IMR-90 (cell line): ENCODE results near the gene MAGI2. TPM values are rescaled to one million over a fixed set of nuclear protein-coding genes. Genes with fewer than 3 reads are reported as not detected.
A peak's percentile ranks its signal among the peaks of the same experiment; 100 is the strongest.

Experiments used
- ATAC-seq: fragments of 200-7000 bp; cut with Tn5 transposase; 2 replicates; pipeline ENCODE4 v1.9.1; 2020; ENCODE audit warnings: low read depth, mild to moderate bottlenecking, moderate library complexity
- BruUV-seq: library from RNA; stranded (reverse); fragments of 400-500 nt; replicated peaks from 2 replicates; lab custom pipeline; 2021; lab: Mats Ljungman, UMichigan
- CTCF ChIA-PET: fragments of 300-600 bp; formaldehyde crosslinking; extraction: SDS; loops from one replicate; lab custom pipeline; 2021; ENCODE audit warnings: antibody characterized with exemption; lab: Yijun Ruan, JAX
- POLR2A ChIA-PET: fragments of 300-600 bp; sonication (Branson Sonifier 250); formaldehyde crosslinking; loops from one replicate; lab custom pipeline; 2022; ENCODE audit warnings: antibody characterized with exemption; ENCODE audit not compliant: unreplicated experiment; lab: Charles Lee
- DNase-seq: peaks from one replicate; pipeline ENCODE4 v3.0.0; 2013
- H2AFZ ChIP-seq: replicated peaks from 2 replicates; pipeline ENCODE3; 2013; ENCODE audit warnings: low read length, mild to moderate bottlenecking; ENCODE audit not compliant: poor library complexity
- H2AK5ac ChIP-seq: 2 replicates; pipeline ENCODE4 v1.6.1; 2013; ENCODE audit warnings: low read depth, low read length, inconsistent platforms
- H2AK9ac ChIP-seq: replicated peaks from 2 replicates; pipeline ENCODE3; 2013; ENCODE audit warnings: mild to moderate bottlenecking, low read depth, low read length, moderate library complexity; ENCODE audit not compliant: poor library complexity
- H2BK120ac ChIP-seq: 2 replicates; pipeline ENCODE4 v1.6.1; 2013; ENCODE audit warnings: low read depth, low read length, inconsistent platforms
- H2BK15ac ChIP-seq: 3 replicates; pipeline ENCODE4 v1.6.1; 2013; ENCODE audit warnings: low read depth, low read length, inconsistent platforms
- H2BK20ac ChIP-seq: 2 replicates; pipeline ENCODE4 v1.6.1; 2013; ENCODE audit warnings: low read depth, mild to moderate bottlenecking, inconsistent platforms, low read length, moderate library complexity
- H2BK5ac ChIP-seq: 2 replicates; pipeline ENCODE4 v1.6.1; 2013; ENCODE audit warnings: mild to moderate bottlenecking, low read depth, low read length, inconsistent platforms; ENCODE audit not compliant: poor library complexity, severe bottlenecking
- H3K14ac ChIP-seq: replicated peaks from 2 replicates; pipeline ENCODE4 v1.6.1; 2013; ENCODE audit warnings: low read depth, low read length, inconsistent platforms
- H3K18ac ChIP-seq: 2 replicates; pipeline ENCODE4 v1.6.1; 2013; ENCODE audit warnings: low read depth, low read length, control low read depth
- H3K23ac ChIP-seq: 2 replicates; pipeline ENCODE4 v1.6.1; 2013; ENCODE audit warnings: low read depth, low read length, inconsistent platforms
- H3K27ac ChIP-seq: 2 replicates; pipeline ENCODE4 v1.5.1; 2013; ENCODE audit warnings: mild to moderate bottlenecking, control low read depth, low read length; ENCODE audit not compliant: insufficient read depth
- H3K27me3 ChIP-seq: 2 replicates; pipeline ENCODE4 v1.6.1; 2013; ENCODE audit warnings: low read length; ENCODE audit not compliant: control insufficient read depth, insufficient read depth
- H3K36me3 ChIP-seq: 2 replicates; pipeline ENCODE4 v1.6.1; 2013; ENCODE audit warnings: low read length, mixed read lengths; ENCODE audit not compliant: control insufficient read depth, insufficient read depth
- H3K4ac ChIP-seq: 2 replicates; pipeline ENCODE4 v1.6.1; 2013; ENCODE audit warnings: low read depth, low read length, inconsistent platforms
- H3K4me1 ChIP-seq: 2 replicates; pipeline ENCODE4 v1.6.1; 2013; ENCODE audit warnings: low read length, mixed read lengths; ENCODE audit not compliant: control insufficient read depth, insufficient read depth
- H3K4me2 ChIP-seq: 2 replicates; pipeline ENCODE4 v1.6.1; 2013; ENCODE audit warnings: low read depth, mild to moderate bottlenecking, control low read depth, low read length, moderate library complexity
- H3K4me3 ChIP-seq: 2 replicates; pipeline ENCODE4 v1.5.1; 2013; ENCODE audit warnings: low read depth, mild to moderate bottlenecking, control low read depth, low read length, moderate library complexity; ENCODE audit not compliant: insufficient read depth
- H3K56ac ChIP-seq: 2 replicates; pipeline ENCODE4 v1.6.1; 2013; ENCODE audit warnings: low read length, inconsistent platforms; ENCODE audit not compliant: insufficient read depth; ENCODE audit errors: extremely low read depth
- H3K79me1 ChIP-seq, 2 experiments: 2 replicates each; pipeline ENCODE4 v1.6.1; 2013; ENCODE audit warnings: low read length in 2 of 2, inconsistent platforms in 1 of 2, low read depth in 1 of 2
- H3K9ac ChIP-seq: 2 replicates; pipeline ENCODE4 v1.6.1; 2013; ENCODE audit warnings: low read depth, low read length, control low read depth
- H3K9me1 ChIP-seq: 2 replicates; pipeline ENCODE4 v1.6.1; 2013; ENCODE audit warnings: low read length, inconsistent platforms; ENCODE audit not compliant: insufficient read depth
- H3K9me3 ChIP-seq: 2 replicates; pipeline ENCODE4 v1.6.1; 2013; ENCODE audit warnings: low read length; ENCODE audit not compliant: control insufficient read depth, insufficient read depth
- H4K20me1 ChIP-seq: 2 replicates; pipeline ENCODE4 v1.6.1; 2013; ENCODE audit warnings: low read length, inconsistent platforms; ENCODE audit not compliant: insufficient read depth
- H4K5ac ChIP-seq: 2 replicates; pipeline ENCODE4 v1.6.1; 2013; ENCODE audit warnings: mild to moderate bottlenecking, low read depth, low read length, control low read depth
- H4K8ac ChIP-seq, 2 experiments: 2 replicates each; pipeline ENCODE4 v1.6.1; 2013; ENCODE audit warnings: low read depth in 2 of 2, low read length in 2 of 2, control low read depth in 1 of 2, inconsistent platforms in 1 of 2
- H4K91ac ChIP-seq: 2 replicates; pipeline ENCODE4 v1.6.1; 2013; ENCODE audit warnings: low read depth, low read length, inconsistent platforms; ENCODE audit not compliant: insufficient read depth
- BHLHE40 ChIP-seq: fragments of 150-350 bp; IDR thresholded peaks from 2 replicates; pipeline ENCODE4 v1.6.1; 2016; ENCODE audit warnings: mild to moderate bottlenecking, low read depth, low read length
- CEBPB ChIP-seq: IDR thresholded peaks from 2 replicates; pipeline ENCODE4 v1.6.1; 2012; ENCODE audit warnings: low read depth, low read length, improper control_type of control experiment
- CHD1 ChIP-seq: IDR thresholded peaks from 2 replicates; pipeline ENCODE4 v1.6.1; 2012; ENCODE audit warnings: low read depth, low read length, improper control_type of control experiment
- FOS ChIP-seq: fragments of 150-350 bp; IDR thresholded peaks from 2 replicates; pipeline ENCODE4 v1.6.1; 2016; ENCODE audit warnings: low read depth, low read length
- MAFK ChIP-seq: IDR thresholded peaks from 2 replicates; pipeline ENCODE4 v1.6.1; 2012; ENCODE audit warnings: low read depth, low read length, improper control_type of control experiment
- MAZ ChIP-seq: IDR thresholded peaks from 2 replicates; pipeline ENCODE4 v1.6.1; 2012; ENCODE audit warnings: low read depth, mild to moderate bottlenecking, low read length, improper control_type of control experiment, moderate library complexity, borderline replicate concordance
- MXI1 ChIP-seq: IDR thresholded peaks from 2 replicates; pipeline ENCODE4 v1.6.1; 2012; ENCODE audit warnings: low read depth, mild to moderate bottlenecking, low read length, moderate library complexity, borderline replicate concordance
- NFE2L2 ChIP-seq: fragments of 150-350 bp; IDR thresholded peaks from 2 replicates; pipeline ENCODE4 v1.6.1; 2016; ENCODE audit warnings: low read depth, mild to moderate bottlenecking, low read length
- POLR2A ChIP-seq: IDR thresholded peaks from 2 replicates; pipeline ENCODE4 v1.6.1; 2012; ENCODE audit warnings: mild to moderate bottlenecking, low read depth, low read length
- RAD21 ChIP-seq: IDR thresholded peaks from 2 replicates; pipeline ENCODE4 v1.6.1; 2012; ENCODE audit warnings: low read length, improper control_type of control experiment
- RCOR1 ChIP-seq: IDR thresholded peaks from 2 replicates; pipeline ENCODE4 v1.6.1; 2012; ENCODE audit warnings: mild to moderate bottlenecking, low read length, improper control_type of control experiment; ENCODE audit not compliant: insufficient replicate concordance
- RFX5 ChIP-seq: IDR thresholded peaks from 2 replicates; pipeline ENCODE4 v1.8.0; 2012; ENCODE audit warnings: low read depth, mild to moderate bottlenecking, low read length, moderate library complexity
- SMC3 ChIP-seq: fragments of 150-350 bp; IDR thresholded peaks from 2 replicates; pipeline ENCODE4 v1.6.1; 2016; ENCODE audit warnings: low read depth, mild to moderate bottlenecking, antibody characterized with exemption, low read length, moderate library complexity
- USF2 ChIP-seq: fragments of 150-350 bp; IDR thresholded peaks from 2 replicates; pipeline ENCODE4 v1.6.1; 2017; ENCODE audit warnings: mild to moderate bottlenecking, antibody characterized with exemption, low read length, low read depth
- WGBS, 2 experiments: methylation state at CpG; one replicate each; pipeline versions ENCODE4 v1.1.5 to v1.1.7; 2013; ENCODE audit warnings: missing lambda C conversion rate in 2 of 2; ENCODE audit not compliant: insufficient read length in 1 of 2; ENCODE audit errors: extremely low coverage in 2 of 2; 5-methylcytosine and 5-hydroxymethylcytosine counted together
- dilution Hi-C: fragments of 300-500 bp; cut with HindIII; formaldehyde crosslinking; loops from one replicate; pipeline ENCODE4 v1.14.3; 2018; ENCODE audit warnings: low sequenced_read_pairs; ENCODE audit not compliant: unreplicated experiment
- in situ Hi-C: fragments of 300-500 bp; cut with MboI; formaldehyde crosslinking; loops from 3 replicates; pipeline ENCODE4 v1.14.3; 2019; ENCODE audit warnings: low sequenced_read_pairs, inconsistent platforms, mixed read lengths
- intact Hi-C: fragments of 100-400 bp; cut with micrococcal nuclease; formaldehyde crosslinking; loops from 2 replicates; pipeline ENCODE4 v1.10.0; 2022
- polyA plus RNA-seq, 3 experiments: library from polyadenylated mRNA; depleted of rRNA; stranded (reverse); fragments of >200 nt; gene quantifications; 2 replicates each; pipeline ENCODE4 v1.2.3, GENCODE V29; 2012; ENCODE audit warnings: low replicate concordance in 1 of 3
- total RNA-seq: library from RNA; depleted of rRNA; stranded (reverse); fragments of >200 nt; gene quantifications from 2 replicates; pipeline ENCODE4 v1.2.3, GENCODE V29; 2012
- TF ChIP-seq, protein P1 (sequence below): fragments of 150-350 bp; IDR thresholded peaks from 2 replicates; pipeline ENCODE4 v1.6.1; 2016; ENCODE audit warnings: low read depth, mild to moderate bottlenecking, low read length, moderate library complexity, borderline replicate concordance
- TF ChIP-seq, protein P2 (sequence below): conservative IDR thresholded peaks from 2 replicates; pipeline ENCODE4 v1.5.1; 2012; ENCODE audit warnings: mild to moderate bottlenecking, low read depth, low read length, improper control_type of control experiment

Gene MAGI2
- total and polyA plus RNA-seq, 2 of the 4 experiments (the other 2 are of a cell fraction), result 2.5 to 17.9 TPM

GRCh38 chr7:78080241-78080640, 1373.2 kb downstream of the MAGI2 start:
- Histone ChIP-seq H2BK15ac (no peak overlapping the region), H3K23ac (no peak overlapping the region), H2AK5ac (peak overlapping the region; percentile 5; the same call in 1 of the 2 replicates), H3K4me1 (peaks cover 14% of the 10 kb centered on the region), H3K56ac (no peak overlapping the region), H2AFZ (no peak overlapping the region), H4K91ac (0 out of 2 replicates have a peak overlapping the region, but pooled peaks have one; percentile 20), H3K4ac (no peak overlapping the region), H3K18ac (peak overlapping the region; percentile 35; the same call in 1 of the 2 replicates), H4K8ac (peak overlapping the region in 1 of 2 experiments; percentile 16; a peak in 1 of 4 replicates), H2BK5ac (peak overlapping the region; percentile 1), H3K4me3 (no peak overlapping the region), H2AK9ac (no peak overlapping the region), H3K27ac (no peak overlapping the region), H4K20me1 (no peaks in the 10 kb centered on the region), H3K27me3 (no peaks in the 10 kb centered on the region), H3K4me2 (no peak overlapping the region), H3K9me1 (peaks cover 7% of the 10 kb centered on the region; the same call in 1 of the 2 replicates), H4K5ac (no peak overlapping the region), H3K36me3 (no peaks in the 10 kb centered on the region), H3K14ac (peak overlapping the region; percentile 5; the same call in 1 of the 2 replicates), H2BK20ac (peak overlapping the region; percentile 50), H3K9me3 (no peaks in the 10 kb centered on the region), H2BK120ac (peak overlapping the region; percentile 68), H3K9ac (no peak overlapping the region), H3K79me1 (no peaks in the 10 kb centered on the region)
- WGBS, 2 experiments, result no CpG with 5 or more reads among the region's 2 CpGs
- BruUV-seq, result no TSS peak
- in situ Hi-C loops (no loop called here), dilution Hi-C loops (no loop called here), intact Hi-C loops (no loop called here)
- ChIA-PET POLR2A (no interaction called here), CTCF (no interaction called here)
- ATAC-seq (peak; percentile 29; the same call in 1 of the 2 replicates), DNase-seq (no peak)
- TF ChIP-seq CEBPB, result no peak
- TF ChIP-seq MAZ, result no peak
- no peak for TF ChIP-seq MAFK
- no peak for TF ChIP-seq BHLHE40
- no peak for TF ChIP-seq RCOR1
- no peak for TF ChIP-seq SMC3
- TF ChIP-seq MXI1, result no peak
- TF ChIP-seq, protein P1, sequence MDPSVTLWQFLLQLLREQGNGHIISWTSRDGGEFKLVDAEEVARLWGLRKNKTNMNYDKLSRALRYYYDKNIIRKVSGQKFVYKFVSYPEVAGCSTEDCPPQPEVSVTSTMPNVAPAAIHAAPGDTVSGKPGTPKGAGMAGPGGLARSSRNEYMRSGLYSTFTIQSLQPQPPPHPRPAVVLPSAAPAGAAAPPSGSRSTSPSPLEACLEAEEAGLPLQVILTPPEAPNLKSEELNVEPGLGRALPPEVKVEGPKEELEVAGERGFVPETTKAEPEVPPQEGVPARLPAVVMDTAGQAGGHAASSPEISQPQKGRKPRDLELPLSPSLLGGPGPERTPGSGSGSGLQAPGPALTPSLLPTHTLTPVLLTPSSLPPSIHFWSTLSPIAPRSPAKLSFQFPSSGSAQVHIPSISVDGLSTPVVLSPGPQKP, result no peak
- no peak for TF ChIP-seq USF2
- no peak for TF ChIP-seq POLR2A
- TF ChIP-seq RAD21, result no peak
- TF ChIP-seq, protein P2, sequence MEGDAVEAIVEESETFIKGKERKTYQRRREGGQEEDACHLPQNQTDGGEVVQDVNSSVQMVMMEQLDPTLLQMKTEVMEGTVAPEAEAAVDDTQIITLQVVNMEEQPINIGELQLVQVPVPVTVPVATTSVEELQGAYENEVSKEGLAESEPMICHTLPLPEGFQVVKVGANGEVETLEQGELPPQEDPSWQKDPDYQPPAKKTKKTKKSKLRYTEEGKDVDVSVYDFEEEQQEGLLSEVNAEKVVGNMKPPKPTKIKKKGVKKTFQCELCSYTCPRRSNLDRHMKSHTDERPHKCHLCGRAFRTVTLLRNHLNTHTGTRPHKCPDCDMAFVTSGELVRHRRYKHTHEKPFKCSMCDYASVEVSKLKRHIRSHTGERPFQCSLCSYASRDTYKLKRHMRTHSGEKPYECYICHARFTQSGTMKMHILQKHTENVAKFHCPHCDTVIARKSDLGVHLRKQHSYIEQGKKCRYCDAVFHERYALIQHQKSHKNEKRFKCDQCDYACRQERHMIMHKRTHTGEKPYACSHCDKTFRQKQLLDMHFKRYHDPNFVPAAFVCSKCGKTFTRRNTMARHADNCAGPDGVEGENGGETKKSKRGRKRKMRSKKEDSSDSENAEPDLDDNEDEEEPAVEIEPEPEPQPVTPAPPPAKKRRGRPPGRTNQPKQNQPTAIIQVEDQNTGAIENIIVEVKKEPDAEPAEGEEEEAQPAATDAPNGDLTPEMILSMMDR, result no peak
- no peak for TF ChIP-seq NFE2L2
- TF ChIP-seq RFX5, result no peak
- TF ChIP-seq CHD1, result no peak
- no peak for TF ChIP-seq FOS
